SK-N-MC (cell line): ENCODE measurements around the gene NPC1.

ENCODE experiments used
- EZH2 ChIP-seq: fragments of 200-600 bp; sonication (generic); IDR thresholded peaks from one replicate; pipeline ENCODE4 v1.6.1; 2017; ENCODE audit warnings: antibody characterized with exemption
- POLR2AphosphoS5 ChIP-seq: IDR thresholded peaks from 2 replicates; pipeline ENCODE4 v1.6.1; 2012; ENCODE audit warnings: mild to moderate bottlenecking, low read depth, low read length, borderline replicate concordance

- TF ChIP-seq POLR2AphosphoS5 (no peak), EZH2 (no peak)
These were observed 45.0 kb upstream of the NPC1 start for GRCh38 chr18:23631312-23631711.
